OCI-LY1 (cell line): ENCODE results near the gene RPL7L1.

Source experiments
- EZH2 ChIP-seq: fragments of 200-600 bp; sonication (generic), shearing (Covaris generic); IDR thresholded peaks from 2 replicates; pipeline ENCODE4 v1.8.0; 2017; ENCODE audit warnings: borderline replicate concordance, mixed run types, mild to moderate bottlenecking, antibody characterized with exemption, low read length, moderate library complexity, mixed read lengths
- TF ChIP-seq, protein P1 (sequence below): fragments of 200-600 bp; sonication (generic), shearing (Covaris generic); IDR thresholded peaks from 2 replicates; pipeline ENCODE4 v1.5.1; 2017; ENCODE audit warnings: mild to moderate bottlenecking, antibody characterized with exemption, low read length, moderate library complexity, mixed read lengths

DNA sequence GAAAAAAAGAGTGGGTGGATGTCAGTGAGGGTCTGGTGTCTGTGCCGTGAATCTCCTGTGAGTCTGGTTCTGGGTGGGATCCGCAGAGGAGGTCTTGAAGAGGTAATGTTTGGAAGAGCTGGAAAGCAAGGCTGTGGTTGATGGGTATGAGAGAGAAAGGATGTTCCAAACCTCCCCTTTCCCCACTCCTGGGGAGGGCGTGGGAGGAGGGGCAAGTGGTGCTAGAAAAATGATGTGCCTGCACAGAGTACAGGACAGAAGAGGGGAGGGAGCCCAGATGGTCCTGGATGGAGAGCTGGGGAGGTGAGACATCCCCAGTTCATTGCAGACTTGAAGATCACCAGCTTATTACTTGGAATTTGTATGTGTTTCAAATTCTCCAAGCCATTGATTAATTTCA lies 53.0 kb downstream of the RPL7L1 start:
- TF ChIP-seq, protein P1, sequence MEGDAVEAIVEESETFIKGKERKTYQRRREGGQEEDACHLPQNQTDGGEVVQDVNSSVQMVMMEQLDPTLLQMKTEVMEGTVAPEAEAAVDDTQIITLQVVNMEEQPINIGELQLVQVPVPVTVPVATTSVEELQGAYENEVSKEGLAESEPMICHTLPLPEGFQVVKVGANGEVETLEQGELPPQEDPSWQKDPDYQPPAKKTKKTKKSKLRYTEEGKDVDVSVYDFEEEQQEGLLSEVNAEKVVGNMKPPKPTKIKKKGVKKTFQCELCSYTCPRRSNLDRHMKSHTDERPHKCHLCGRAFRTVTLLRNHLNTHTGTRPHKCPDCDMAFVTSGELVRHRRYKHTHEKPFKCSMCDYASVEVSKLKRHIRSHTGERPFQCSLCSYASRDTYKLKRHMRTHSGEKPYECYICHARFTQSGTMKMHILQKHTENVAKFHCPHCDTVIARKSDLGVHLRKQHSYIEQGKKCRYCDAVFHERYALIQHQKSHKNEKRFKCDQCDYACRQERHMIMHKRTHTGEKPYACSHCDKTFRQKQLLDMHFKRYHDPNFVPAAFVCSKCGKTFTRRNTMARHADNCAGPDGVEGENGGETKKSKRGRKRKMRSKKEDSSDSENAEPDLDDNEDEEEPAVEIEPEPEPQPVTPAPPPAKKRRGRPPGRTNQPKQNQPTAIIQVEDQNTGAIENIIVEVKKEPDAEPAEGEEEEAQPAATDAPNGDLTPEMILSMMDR = no peak
- TF ChIP-seq EZH2 = no peak
